HCT116 (cell line): ENCODE data around the gene BMP2. TPM values are rescaled to one million over a fixed set of nuclear protein-coding genes. Genes with fewer than 3 reads are reported as not detected.

ENCODE experiments used
- ATAC-seq: fragments of 200-7000 bp; cut with Tn5 transposase; 2 replicates; pipeline ENCODE4 v1.9.1; 2020; ENCODE audit warnings: mild to moderate bottlenecking, moderate library complexity
- BruUV-seq: library from RNA; stranded (reverse); fragments of 400-500 nt; replicated peaks from 2 replicates; lab custom pipeline; 2021; lab: Mats Ljungman, UMichigan
- CTCF ChIA-PET: fragments of 300-600 bp; sonication (Branson Sonifier 250); formaldehyde crosslinking; loops from one replicate; lab custom pipeline; 2021; ENCODE audit warnings: antibody characterized with exemption; lab: Charles Lee
- POLR2A ChIA-PET: fragments of 300-600, 350-600 bp; sonication (Branson Sonifier 250); formaldehyde crosslinking; loops from one replicate; lab custom pipeline; 2021; ENCODE audit warnings: antibody characterized with exemption; lab: Charles Lee
- RAD21 ChIA-PET, 2 experiments: fragments of 300-600 bp; sonication (Branson Sonifier 250); formaldehyde crosslinking; loops; one replicate each; lab custom pipeline; 2023; ENCODE audit warnings: low total read pairs in 2 of 2; ENCODE audit not compliant: uncharacterized antibody in 2 of 2, unreplicated experiment in 2 of 2, low non-redundant PET in 1 of 2; lab: Charles Lee
- DNase-seq: peaks from one replicate; pipeline ENCODE4 v3.0.0-alpha.2; 2010; ENCODE audit warnings: low read depth, low spot score
- H2AFZ ChIP-seq: fragments of 200-600 bp; shearing (Covaris generic), sonication (generic); 2 replicates; pipeline ENCODE4 v1.6.1; 2017; ENCODE audit warnings: low read depth, mixed run types, mixed read lengths, antibody characterized with exemption, low read length; ENCODE audit not compliant: poor library complexity, severe bottlenecking
- H3K27ac ChIP-seq: 2 replicates; pipeline ENCODE4 v1.5.1; 2012; ENCODE audit warnings: low read depth, low read length
- H3K27me3 ChIP-seq: fragments of 200-600 bp; sonication (generic); 2 replicates; pipeline ENCODE4 v1.6.1; 2016; ENCODE audit warnings: mixed run types, low read length, mixed read lengths; ENCODE audit not compliant: insufficient read depth
- H3K36me3 ChIP-seq, 2 experiments: fragments of 200-500 bp in 1 of 2; fragments of 200-600 bp in 1 of 2; sonication (Bioruptor generic) in 1 of 2; sonication (generic) in 1 of 2; 2 replicates each; pipeline versions ENCODE4 v1.5.1 to v1.6.1; 2014 to 2016; ENCODE audit warnings: low read length in 2 of 2, inconsistent platforms in 1 of 2, mixed read lengths in 1 of 2, mixed run types in 1 of 2; ENCODE audit not compliant: insufficient read depth in 2 of 2, control insufficient read depth in 1 of 2
- H3K4me1 ChIP-seq, 2 experiments: fragments of 200-600 bp in 1 of 2; sonication (generic) in 1 of 2; 2 replicates each; pipeline versions ENCODE4 v1.5.1 to v1.6.1; 2012 to 2017; ENCODE audit warnings: low read length in 2 of 2, inconsistent platforms in 1 of 2, mild to moderate bottlenecking in 1 of 2, mixed read lengths in 1 of 2, mixed run types in 1 of 2, moderate library complexity in 1 of 2; ENCODE audit not compliant: insufficient read depth in 2 of 2, control insufficient read depth in 1 of 2
- H3K4me2 ChIP-seq: fragments of 200-600 bp; sonication (generic); 2 replicates; pipeline ENCODE4 v1.6.1; 2017; ENCODE audit warnings: mixed run types, low read length, mixed read lengths
- H3K4me3 ChIP-seq, 2 experiments: fragments of 200-600 bp in 1 of 2; sonication (generic) in 1 of 2; replicated peaks in 1 of 2; 2 replicates each; pipeline ENCODE4 v1.5.1; 2011 to 2016; ENCODE audit warnings: low read length in 2 of 2, control low read depth in 1 of 2, low read depth in 1 of 2, mild to moderate bottlenecking in 1 of 2, mixed read lengths in 1 of 2, mixed run types in 1 of 2
- H3K79me2 ChIP-seq: fragments of 200-600 bp; sonication (generic); 2 replicates; pipeline ENCODE4 v1.6.1; 2017; ENCODE audit warnings: mild to moderate bottlenecking, mixed run types, low read length, moderate library complexity, mixed read lengths; ENCODE audit not compliant: insufficient read depth
- H3K9ac ChIP-seq: fragments of 200-600 bp; sonication (generic); 2 replicates; pipeline ENCODE4 v1.6.1; 2016; ENCODE audit warnings: low read length, mixed read lengths
- H3K9me2 ChIP-seq: fragments of 200-600 bp; sonication (generic), shearing (Covaris generic); 2 replicates; pipeline ENCODE4 v1.6.1; 2017; ENCODE audit warnings: mixed run types, mild to moderate bottlenecking, moderate library complexity; ENCODE audit not compliant: insufficient read depth
- H3K9me3 ChIP-seq, 2 experiments: fragments of 200-500 bp in 1 of 2; fragments of 200-600 bp in 1 of 2; sonication (Bioruptor generic) in 1 of 2; sonication (generic) in 1 of 2; 2 replicates each; pipeline ENCODE4 v1.6.1; 2014 to 2017; ENCODE audit warnings: low read length in 2 of 2, mixed read lengths in 2 of 2, inconsistent platforms in 1 of 2, low read depth in 1 of 2, mild to moderate bottlenecking in 1 of 2, mixed run types in 1 of 2, moderate library complexity in 1 of 2; ENCODE audit not compliant: control insufficient read depth in 1 of 2, insufficient read depth in 1 of 2
- H4K20me1 ChIP-seq: fragments of 200-600 bp; sonication (generic), shearing (Covaris generic); 2 replicates; pipeline ENCODE4 v1.6.1; 2017; ENCODE audit warnings: mixed run types, mild to moderate bottlenecking, moderate library complexity; ENCODE audit not compliant: insufficient read depth
- ATF3 ChIP-seq: IDR thresholded peaks from 2 replicates; pipeline ENCODE4 v1.6.1; 2012
- EZH2 ChIP-seq: fragments of 200-600 bp; sonication (generic); IDR thresholded peaks from 2 replicates; pipeline ENCODE4 v1.6.1; 2017; ENCODE audit warnings: antibody characterized with exemption, mixed run types
- JUND ChIP-seq: IDR thresholded peaks from 2 replicates; pipeline ENCODE4 v1.6.1; 2012
- POLR2A ChIP-seq: IDR thresholded peaks from 2 replicates; pipeline ENCODE4 v1.7.0; 2011; ENCODE audit warnings: borderline replicate concordance; ENCODE audit not compliant: insufficient read depth, insufficient read length; ENCODE audit errors: extremely low read depth
- RAD21 ChIP-seq: IDR thresholded peaks from 2 replicates; pipeline ENCODE4 v1.6.1; 2012; ENCODE audit warnings: low read depth, mild to moderate bottlenecking
- SIN3A ChIP-seq: IDR thresholded peaks from 2 replicates; pipeline ENCODE4 v1.6.1; 2012; ENCODE audit warnings: low read depth
- ZFX ChIP-seq: fragments of 450-650 bp; IDR thresholded peaks from 2 replicates; pipeline ENCODE4 v1.6.1; 2017
- intact Hi-C: fragments of 100-400 bp; cut with micrococcal nuclease; formaldehyde crosslinking; loops from 2 replicates; pipeline ENCODE4 v1.10.0; 2022
- total RNA-seq: library from RNA; stranded (reverse); gene quantifications from one replicate; pipeline ENCODE4 v1.2.1, GENCODE V29; 2021; ENCODE audit not compliant: unreplicated experiment
- TF ChIP-seq, protein P1 (sequence below): IDR thresholded peaks from 2 replicates; pipeline ENCODE4 v1.6.1; 2011; ENCODE audit warnings: mild to moderate bottlenecking, low read length, moderate library complexity; ENCODE audit not compliant: insufficient replicate concordance; ENCODE audit errors: extremely low read depth
- TF ChIP-seq, protein P2 (sequence below): IDR thresholded peaks from 2 replicates; pipeline ENCODE4 v1.6.1; 2012

BMP2 gene
- total RNA-seq, 1 experiment from 2014 or later, result 0.15 TPM

DNA sequence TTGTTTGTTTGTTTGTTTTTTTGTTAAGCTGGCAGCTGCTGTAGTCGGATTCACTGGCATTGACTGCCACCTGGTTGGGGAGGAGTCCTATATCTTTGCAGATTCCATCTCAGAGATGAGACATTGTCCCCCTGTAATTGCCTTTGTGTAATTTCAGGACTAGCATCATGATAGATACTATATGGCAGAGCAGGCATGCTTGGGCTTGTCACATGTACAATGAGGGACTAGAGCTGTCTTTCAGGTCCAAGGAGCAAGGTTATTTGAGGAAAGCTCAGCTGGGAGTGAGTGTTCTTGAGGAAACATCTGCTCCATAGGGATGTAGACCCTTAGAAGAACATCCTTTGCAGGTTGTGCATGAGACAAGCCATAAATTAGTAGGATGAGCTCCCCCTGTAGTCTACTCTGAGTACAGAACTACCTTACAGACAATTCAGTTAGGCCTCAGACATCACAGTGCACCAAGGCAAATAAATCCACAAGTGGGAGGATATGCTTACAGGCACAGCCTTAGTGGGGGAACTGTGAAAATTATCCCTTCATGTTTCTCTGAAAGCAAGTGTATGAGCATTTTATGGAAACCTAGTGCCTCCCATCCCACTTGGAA lies 62.1 kb downstream of the BMP2 start:
- ChIA-PET POLR2A (no interaction called here), CTCF (interaction anchor here (0.6 to 1.4 kb wide), 4 partner anchors 11 to 457 kb away, joined by 3 to 5 read pairs (median 4); no protein-coding TSS in a partner anchor)
- H3K9me3 ChIP-seq, result peaks cover 0 to 3% of the 10 kb centered on the region in 2 experiments; a peak in 1 of 4 replicates
- H3K27me3 ChIP-seq, result no peaks in the 10 kb centered on the region
- H3K4me2 ChIP-seq, result no peak overlapping the region
- intact Hi-C loops, result loop anchor here (1.0 kb wide), 1 partner anchor 1030 kb away; no protein-coding TSS in a partner anchor
- H3K4me3 ChIP-seq, result no peak overlapping the region
- H3K36me3 ChIP-seq, result no peaks in the 10 kb centered on the region
- H3K79me2 ChIP-seq, result no peaks in the 10 kb centered on the region
- no peaks in the 10 kb centered on the region for H4K20me1 ChIP-seq
- no peak overlapping the region for H3K9ac ChIP-seq
- H3K9me2 ChIP-seq, result no peaks in the 10 kb centered on the region
- BruUV-seq, result no TSS peak
- no peak overlapping the region for H2AFZ ChIP-seq
- ATAC-seq, result no peak
- TF ChIP-seq SIN3A (no peak), ZFX (no peak), EZH2 (no peak), RAD21 (no peak), ATF3 (no peak), JUND (no peak), POLR2A (no peak)
- TF ChIP-seq, protein P1, sequence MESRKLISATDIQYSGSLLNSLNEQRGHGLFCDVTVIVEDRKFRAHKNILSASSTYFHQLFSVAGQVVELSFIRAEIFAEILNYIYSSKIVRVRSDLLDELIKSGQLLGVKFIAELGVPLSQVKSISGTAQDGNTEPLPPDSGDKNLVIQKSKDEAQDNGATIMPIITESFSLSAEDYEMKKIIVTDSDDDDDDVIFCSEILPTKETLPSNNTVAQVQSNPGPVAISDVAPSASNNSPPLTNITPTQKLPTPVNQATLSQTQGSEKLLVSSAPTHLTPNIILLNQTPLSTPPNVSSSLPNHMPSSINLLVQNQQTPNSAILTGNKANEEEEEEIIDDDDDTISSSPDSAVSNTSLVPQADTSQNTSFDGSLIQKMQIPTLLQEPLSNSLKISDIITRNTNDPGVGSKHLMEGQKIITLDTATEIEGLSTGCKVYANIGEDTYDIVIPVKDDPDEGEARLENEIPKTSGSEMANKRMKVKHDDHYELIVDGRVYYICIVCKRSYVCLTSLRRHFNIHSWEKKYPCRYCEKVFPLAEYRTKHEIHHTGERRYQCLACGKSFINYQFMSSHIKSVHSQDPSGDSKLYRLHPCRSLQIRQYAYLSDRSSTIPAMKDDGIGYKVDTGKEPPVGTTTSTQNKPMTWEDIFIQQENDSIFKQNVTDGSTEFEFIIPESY, result no peak
- TF ChIP-seq, protein P2, sequence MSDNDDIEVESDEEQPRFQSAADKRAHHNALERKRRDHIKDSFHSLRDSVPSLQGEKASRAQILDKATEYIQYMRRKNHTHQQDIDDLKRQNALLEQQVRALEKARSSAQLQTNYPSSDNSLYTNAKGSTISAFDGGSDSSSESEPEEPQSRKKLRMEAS, result no peak
- TF ChIP-seq, all 23 proteins: peak for 0
- Histone ChIP-seq H3K4me1 (no peaks in the 10 kb centered on the region), H3K27ac (no peak overlapping the region)
- RAD21 ChIA-PET, result no interaction called here
- DNase-seq, result no peak
